Thyroid gland (tissue), 4 donors: Measurements from ENCODE around the gene PTPN14.

Experiments used
- CTCF ChIP-seq, 6 experiments: fragments of 200-600 bp in 3 of 6; fragments of 450-650 bp in 3 of 6; sonication (generic) in 3 of 6; IDR thresholded peaks; one replicate each; pipeline ENCODE4 v1.5.1; 2016 to 2019; ENCODE audit warnings: antibody characterized with exemption in 6 of 6, mild to moderate bottlenecking in 2 of 6, inconsistent platforms in 1 of 6, moderate library complexity in 1 of 6
- POLR2A ChIP-seq, 2 donors: fragments of 450-650 bp; IDR thresholded peaks; one replicate each; pipeline ENCODE4 v1.6.1; 2017; ENCODE audit warnings: antibody characterized with exemption in 2 of 2, mild to moderate bottlenecking in 2 of 2, moderate library complexity in 1 of 2

GRCh38 chr1:214312530-214313051 is 238.8 kb downstream of the PTPN14 start:
- TF ChIP-seq CTCF (IDR thresholded peaks at IDR 0.05) (no peak), POLR2A (IDR thresholded peaks at IDR 0.05) (no peak)
